Neutrophil (primary cell): ENCODE results near the gene TIGD7.
A peak's percentile ranks its signal among the peaks of the same experiment; 100 is the strongest.

ENCODE experiments used
- H3K27ac ChIP-seq: fragments of 200-600 bp; sonication (generic); 2 replicates; pipeline ENCODE4 v1.5.1; 2016; ENCODE audit warnings: mild to moderate bottlenecking, moderate library complexity
- H3K27me3 ChIP-seq: fragments of 200-600 bp; sonication (generic); 2 replicates; pipeline ENCODE4 v1.6.0; 2016; ENCODE audit warnings: mild to moderate bottlenecking
- H3K36me3 ChIP-seq: fragments of 200-600 bp; sonication (generic); 2 replicates; pipeline ENCODE4 v1.5.1; 2017
- H3K4me1 ChIP-seq, 2 experiments: fragments of 200-600 bp in 1 of 2; sonication (generic) in 1 of 2; 1 replicate in 1 of 2; 2 replicates in 1 of 2; pipeline versions ENCODE4 v1.5.1 to v1.6.1; 2013 to 2016; ENCODE audit warnings: low read depth in 1 of 2, low read length in 1 of 2, mild to moderate bottlenecking in 1 of 2, moderate library complexity in 1 of 2; ENCODE audit not compliant: control insufficient read depth in 1 of 2, insufficient read depth in 1 of 2
- H3K4me3 ChIP-seq, 2 experiments: fragments of 200-600 bp in 1 of 2; sonication (generic) in 1 of 2; 1 replicate in 1 of 2; 2 replicates in 1 of 2; pipeline ENCODE4 v1.5.1; 2013 to 2016; ENCODE audit warnings: low read depth in 1 of 2, low read length in 1 of 2, mild to moderate bottlenecking in 1 of 2, moderate library complexity in 1 of 2
- H3K9me3 ChIP-seq: fragments of 200-600 bp; sonication (generic); 2 replicates; pipeline ENCODE4 v1.5.1; 2016
- TF ChIP-seq, protein P1 (sequence below): fragments of 200-600 bp; sonication (generic); IDR thresholded peaks from 2 replicates; pipeline ENCODE4 v1.5.1; 2016; ENCODE audit warnings: antibody characterized with exemption

The TIGD7 gene

DNA sequence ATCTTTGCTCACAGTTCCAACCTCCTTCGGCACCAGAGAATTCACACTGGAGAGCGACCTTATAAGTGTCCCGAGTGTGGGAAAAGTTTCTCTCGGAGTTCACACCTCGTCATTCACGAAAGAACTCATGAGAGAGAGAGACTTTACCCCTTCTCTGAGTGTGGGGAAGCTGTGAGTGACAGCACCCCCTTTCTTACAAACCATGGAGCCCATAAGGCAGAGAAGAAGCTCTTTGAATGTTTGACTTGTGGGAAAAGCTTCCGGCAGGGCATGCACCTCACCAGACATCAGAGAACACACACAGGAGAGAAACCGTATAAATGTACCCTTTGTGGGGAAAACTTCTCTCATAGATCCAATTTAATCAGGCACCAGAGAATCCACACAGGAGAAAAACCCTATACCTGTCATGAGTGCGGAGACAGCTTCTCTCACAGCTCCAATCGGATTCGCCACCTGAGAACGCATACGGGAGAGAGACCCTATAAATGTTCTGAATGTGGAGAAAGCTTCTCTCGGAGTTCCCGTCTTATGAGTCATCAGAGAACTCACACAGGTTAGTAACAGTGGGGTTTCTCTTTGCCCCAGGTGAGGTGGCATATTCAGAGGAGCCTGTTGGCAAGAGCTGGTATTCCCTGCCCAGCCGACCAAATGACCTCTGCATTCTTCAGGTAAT lies 15.1 kb downstream of the TIGD7 start:
- H3K9me3 ChIP-seq = peaks cover 34% of the 10 kb centered on the region

DNA sequence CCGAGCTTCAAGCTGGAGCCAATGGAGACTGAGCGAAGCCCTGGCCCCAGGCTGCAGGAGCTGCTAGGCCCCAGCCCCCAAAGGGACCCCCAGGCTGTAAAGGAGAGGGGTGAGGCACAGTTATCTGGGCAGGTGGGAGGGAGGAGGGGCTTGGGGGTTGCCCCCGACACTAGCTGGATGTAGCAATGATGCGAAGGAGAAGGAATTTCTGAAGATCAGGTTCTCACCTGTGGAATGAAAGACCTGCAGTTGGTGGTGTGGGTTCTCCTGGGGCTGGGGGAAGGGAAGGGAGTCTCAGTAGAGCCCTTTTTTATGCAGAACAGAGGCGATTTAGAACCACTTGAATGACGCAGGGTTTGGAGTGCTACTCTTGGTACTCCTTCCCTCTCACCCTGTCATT lies 20.1 kb downstream of the TIGD7 start:
- H3K36me3 ChIP-seq = peaks cover 30% of the 10 kb centered on the region
- H3K9me3 ChIP-seq = peaks cover 14% of the 10 kb centered on the region
- H3K27ac ChIP-seq = no peak overlapping the region
- TF ChIP-seq, protein P1, sequence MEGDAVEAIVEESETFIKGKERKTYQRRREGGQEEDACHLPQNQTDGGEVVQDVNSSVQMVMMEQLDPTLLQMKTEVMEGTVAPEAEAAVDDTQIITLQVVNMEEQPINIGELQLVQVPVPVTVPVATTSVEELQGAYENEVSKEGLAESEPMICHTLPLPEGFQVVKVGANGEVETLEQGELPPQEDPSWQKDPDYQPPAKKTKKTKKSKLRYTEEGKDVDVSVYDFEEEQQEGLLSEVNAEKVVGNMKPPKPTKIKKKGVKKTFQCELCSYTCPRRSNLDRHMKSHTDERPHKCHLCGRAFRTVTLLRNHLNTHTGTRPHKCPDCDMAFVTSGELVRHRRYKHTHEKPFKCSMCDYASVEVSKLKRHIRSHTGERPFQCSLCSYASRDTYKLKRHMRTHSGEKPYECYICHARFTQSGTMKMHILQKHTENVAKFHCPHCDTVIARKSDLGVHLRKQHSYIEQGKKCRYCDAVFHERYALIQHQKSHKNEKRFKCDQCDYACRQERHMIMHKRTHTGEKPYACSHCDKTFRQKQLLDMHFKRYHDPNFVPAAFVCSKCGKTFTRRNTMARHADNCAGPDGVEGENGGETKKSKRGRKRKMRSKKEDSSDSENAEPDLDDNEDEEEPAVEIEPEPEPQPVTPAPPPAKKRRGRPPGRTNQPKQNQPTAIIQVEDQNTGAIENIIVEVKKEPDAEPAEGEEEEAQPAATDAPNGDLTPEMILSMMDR = no peak
- H3K27me3 ChIP-seq = no peaks in the 10 kb centered on the region
- no peak overlapping the region for H3K4me3 ChIP-seq
- H3K4me1 ChIP-seq = peaks cover 34 to 38% of the 10 kb centered on the region in 2 experiments

More for the DNA sequence above, 15.1 kb downstream of the TIGD7 start:
- TF ChIP-seq, protein P1 = no peak
- Histone ChIP-seq H3K27me3 (peaks cover 5% of the 10 kb centered on the region), H3K27ac (no peak overlapping the region), H3K4me3 (no peak overlapping the region), H3K4me1 (peaks cover 1 to 2% of the 10 kb centered on the region in 2 experiments), H3K36me3 (peaks cover 36% of the 10 kb centered on the region)

DNA sequence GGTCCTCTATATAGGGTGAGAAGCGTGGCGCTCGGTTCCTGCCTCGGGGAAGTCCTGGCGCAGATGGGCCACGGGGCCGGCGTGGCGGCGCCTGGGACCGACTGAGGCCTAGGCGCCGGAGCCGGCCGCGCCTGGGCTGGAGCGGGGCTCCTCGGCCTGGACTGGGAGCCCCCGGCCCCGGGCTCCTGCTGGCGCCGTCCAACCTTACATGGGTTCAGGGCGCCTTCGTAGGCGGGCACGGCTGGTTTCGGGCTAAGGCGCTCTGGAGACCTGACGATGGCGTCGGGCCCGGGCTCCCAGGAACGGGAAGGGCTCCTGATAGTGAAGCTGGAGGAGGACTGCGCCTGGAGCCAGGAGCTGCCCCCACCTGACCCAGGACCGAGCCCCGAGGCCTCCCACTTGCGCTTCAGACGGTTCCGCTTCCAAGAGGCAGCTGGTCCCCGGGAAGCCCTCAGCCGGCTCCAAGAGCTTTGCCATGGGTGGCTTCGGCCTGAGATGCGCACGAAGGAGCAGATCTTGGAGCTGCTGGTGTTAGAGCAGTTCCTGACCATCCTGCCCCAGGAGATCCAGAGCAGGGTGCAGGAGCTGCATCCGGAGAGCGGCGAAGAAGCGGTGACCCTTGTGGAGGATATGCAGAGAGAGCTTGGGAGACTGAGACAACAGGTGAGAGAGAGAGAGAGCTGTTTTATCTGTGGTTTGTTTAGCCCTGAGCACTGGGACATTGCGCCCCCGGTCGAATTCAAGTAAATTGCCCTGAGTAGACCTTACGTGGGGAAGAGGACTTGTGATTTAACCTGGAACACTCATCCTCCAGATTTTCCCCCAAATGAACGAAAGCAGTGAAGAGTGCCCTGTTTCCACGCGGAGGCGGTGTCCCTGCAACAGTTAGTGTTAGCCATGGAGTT lies 21.4 kb downstream of the TIGD7 start:
- Histone ChIP-seq H3K27ac (peak overlapping the region; percentile 98), H3K9me3 (peaks cover 2% of the 10 kb centered on the region), H3K27me3 (peaks cover 11% of the 10 kb centered on the region), H3K36me3 (peaks cover 16% of the 10 kb centered on the region), H3K4me1 (peaks cover 34 to 38% of the 10 kb centered on the region in 2 experiments), H3K4me3 (peak overlapping the region; percentile 79 to 99)
- TF ChIP-seq, protein P1 = no peak

DNA sequence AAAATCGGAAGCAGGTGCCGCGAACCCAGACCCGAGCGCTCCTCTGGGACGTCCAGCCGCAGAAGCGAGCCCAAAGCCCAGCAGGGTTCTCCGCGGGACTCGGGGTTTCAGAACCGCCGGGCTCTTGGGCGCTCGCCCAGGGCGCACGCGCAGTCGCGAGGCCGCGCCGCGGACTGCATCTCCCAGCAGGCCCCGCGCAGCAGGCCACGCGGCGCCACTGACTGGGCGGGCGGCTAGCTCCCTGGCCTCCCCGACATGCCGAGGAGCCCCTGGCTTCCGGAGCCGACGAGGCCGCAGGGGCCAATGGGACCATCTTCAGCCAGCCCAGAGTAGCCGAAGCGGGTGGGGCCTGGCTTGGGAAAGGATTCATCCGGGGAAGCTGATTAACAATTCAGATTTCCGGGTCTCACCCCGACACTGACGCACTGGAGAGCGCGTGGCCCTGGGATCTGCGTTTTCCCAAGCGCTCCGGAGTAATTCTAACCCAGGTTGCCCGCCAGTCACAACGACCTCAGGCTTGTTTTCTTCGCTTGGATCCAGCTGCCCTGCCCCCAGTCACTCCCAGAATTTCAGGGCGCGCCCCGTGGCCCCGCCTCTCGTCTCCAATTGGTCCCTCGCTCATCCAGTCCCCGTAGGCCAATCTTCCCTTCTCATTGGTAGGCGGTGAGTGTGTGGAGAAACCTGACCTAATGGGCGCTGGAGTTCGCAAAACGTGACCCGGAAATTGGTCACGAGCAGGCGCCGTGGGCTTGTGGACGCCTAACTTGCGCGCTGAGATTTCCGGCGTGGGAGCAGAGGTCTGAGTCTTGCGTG lies 22.3 kb downstream of the TIGD7 start, which contains the start of gene ZNF263:
TSS of gene ZNF263 (plus strand) at position 762 of the 813 bp plus-strand sequence. CDS start 328 bp downstream, outside the sequence.
- TF ChIP-seq, protein P1 = peak; percentile 38
- Histone ChIP-seq H3K27ac (peak within 1 kb of the TSS; percentile 98), H3K4me3 (peak within 1 kb of the TSS; percentile 79 to 99), H3K27me3 (peaks cover 20% of the 10 kb centered on the region), H3K4me1 (peaks cover 34 to 38% of the 10 kb centered on the region in 2 experiments), H3K36me3 (peaks cover 10% of the 10 kb centered on the region), H3K9me3 (no peaks in the 10 kb centered on the region)

DNA sequence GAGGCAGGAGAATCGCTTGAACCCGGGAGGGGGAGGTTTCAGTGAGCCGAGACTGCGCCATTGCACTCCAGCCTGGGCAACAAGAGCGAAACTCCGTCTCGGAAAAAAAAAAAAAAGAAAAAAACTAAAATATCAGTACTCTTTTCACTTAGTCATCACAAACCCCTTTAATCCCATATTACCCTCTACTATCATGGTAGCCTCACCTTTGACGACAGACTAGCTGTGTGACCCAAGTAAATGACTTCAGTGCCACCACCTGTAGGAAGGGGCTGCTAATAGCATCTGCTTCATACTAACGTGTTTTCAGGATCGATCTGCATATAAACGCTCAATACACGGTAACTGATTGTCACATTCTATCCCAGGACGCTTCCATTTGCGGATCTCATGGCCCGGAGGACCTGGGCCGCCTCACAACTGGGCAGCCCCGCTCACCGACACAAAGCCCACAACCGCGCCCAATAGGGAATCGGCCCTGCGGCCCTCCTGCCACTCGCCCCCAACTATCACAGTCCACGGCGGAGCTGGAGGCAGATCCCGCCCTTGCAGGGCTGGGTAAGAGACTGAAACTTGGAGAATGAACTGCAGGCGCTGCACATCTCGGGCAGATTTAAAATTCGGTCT lies 23.0 kb downstream of the TIGD7 start:
- Histone ChIP-seq H3K27ac (peak overlapping the region; percentile 98), H3K4me3 (peak overlapping the region; percentile 79 to 99), H3K9me3 (no peaks in the 10 kb centered on the region), H3K27me3 (peaks cover 27% of the 10 kb centered on the region), H3K4me1 (peaks cover 34 to 38% of the 10 kb centered on the region in 2 experiments), H3K36me3 (peaks cover 10% of the 10 kb centered on the region)
- TF ChIP-seq, protein P1 = no peak
